ENCODE results near the gene FBXL7.

FBXL7 gene

DNA sequence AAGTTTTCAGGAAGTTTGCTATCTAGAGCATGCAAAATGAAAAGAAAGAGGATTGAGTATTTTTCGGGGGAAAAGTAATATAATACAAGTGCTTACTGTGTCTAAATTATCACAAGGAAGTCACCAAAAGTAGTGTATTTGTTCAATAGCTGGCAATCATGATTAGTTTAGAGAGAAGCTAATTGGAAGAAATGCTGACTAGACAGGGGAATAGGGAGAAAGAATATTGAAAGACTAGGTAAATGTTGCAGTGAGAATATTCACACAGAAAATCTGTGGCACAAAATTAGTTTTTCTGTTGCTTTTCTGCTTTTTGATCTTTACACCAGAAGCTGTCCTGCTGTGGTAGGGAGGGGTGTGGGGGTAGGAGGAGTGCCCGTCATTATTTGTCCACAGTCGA lies 440.9 kb downstream of the FBXL7 start:
- TF ChIP-seq YY1 (IDR thresholded peaks at IDR 0.05; ENCODE audit: low read depth) (no peak), REST (IDR thresholded peaks at IDR 0.05; ENCODE audit: low read depth) (no peak), TAF1 (IDR thresholded peaks at IDR 0.05; ENCODE audit: low read depth) (no peak), NFIC (IDR thresholded peaks at IDR 0.05) (no peak), TEAD4 (IDR thresholded peaks at IDR 0.05) (no peak), TCF12 (IDR thresholded peaks at IDR 0.05; ENCODE audit: low read depth) (no peak), EGR1 (IDR thresholded peaks at IDR 0.05) (no peak), ZBTB7A (IDR thresholded peaks at IDR 0.05; ENCODE audit: low read depth) (no peak), FOXM1 (IDR thresholded peaks at IDR 0.05; ENCODE audit: borderline replicate concordance, low read depth) (no peak), CREB1 (IDR thresholded peaks at IDR 0.05; ENCODE audit: low read depth) (no peak), RAD21 (IDR thresholded peaks at IDR 0.05; ENCODE audit: low read depth) (no peak), EP300 (IDR thresholded peaks at IDR 0.05; ENCODE audit: borderline replicate concordance) (no peak), CEBPB (IDR thresholded peaks at IDR 0.05) (no peak)
- TF ChIP-seq, protein P1, sequence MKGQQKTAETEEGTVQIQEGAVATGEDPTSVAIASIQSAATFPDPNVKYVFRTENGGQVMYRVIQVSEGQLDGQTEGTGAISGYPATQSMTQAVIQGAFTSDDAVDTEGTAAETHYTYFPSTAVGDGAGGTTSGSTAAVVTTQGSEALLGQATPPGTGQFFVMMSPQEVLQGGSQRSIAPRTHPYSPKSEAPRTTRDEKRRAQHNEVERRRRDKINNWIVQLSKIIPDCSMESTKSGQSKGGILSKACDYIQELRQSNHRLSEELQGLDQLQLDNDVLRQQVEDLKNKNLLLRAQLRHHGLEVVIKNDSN (IDR thresholded peaks at IDR 0.05): no peak
- TF ChIP-seq, protein P2, sequence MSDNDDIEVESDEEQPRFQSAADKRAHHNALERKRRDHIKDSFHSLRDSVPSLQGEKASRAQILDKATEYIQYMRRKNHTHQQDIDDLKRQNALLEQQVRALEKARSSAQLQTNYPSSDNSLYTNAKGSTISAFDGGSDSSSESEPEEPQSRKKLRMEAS (IDR thresholded peaks at IDR 0.05): no peak

- TF ChIP-seq, protein P2 (IDR thresholded peaks at IDR 0.05): no peak
- TF ChIP-seq TCF12 (IDR thresholded peaks at IDR 0.05; ENCODE audit: low read depth): no peak
- TF ChIP-seq EGR1 (IDR thresholded peaks at IDR 0.05): no peak
- TF ChIP-seq RAD21 (IDR thresholded peaks at IDR 0.05; ENCODE audit: low read depth): no peak
- TF ChIP-seq, protein P1 (IDR thresholded peaks at IDR 0.05): no peak
- TF ChIP-seq YY1 (IDR thresholded peaks at IDR 0.05; ENCODE audit: low read depth): no peak
- TF ChIP-seq EP300 (IDR thresholded peaks at IDR 0.05; ENCODE audit: borderline replicate concordance): no peak
- TF ChIP-seq NFIC (IDR thresholded peaks at IDR 0.05): no peak
- TF ChIP-seq FOXM1 (IDR thresholded peaks at IDR 0.05; ENCODE audit: borderline replicate concordance, low read depth): no peak
- no peak for TF ChIP-seq TAF1 (IDR thresholded peaks at IDR 0.05; ENCODE audit: low read depth)
- no peak for TF ChIP-seq ZBTB7A (IDR thresholded peaks at IDR 0.05; ENCODE audit: low read depth)
These were observed 443.5 kb downstream of the FBXL7 start for GRCh38 chr5:15943487-15943886.

GRCh38 chr5:15946026-15946425 lies 446.0 kb downstream of the FBXL7 start:
- no peak for TF ChIP-seq TEAD4 (IDR thresholded peaks at IDR 0.05)

GRCh38 chr5:15948190-15948589 lies 448.2 kb downstream of the FBXL7 start:
- TF ChIP-seq RAD21 (IDR thresholded peaks at IDR 0.05; ENCODE audit: low read depth) (no peak), NFIC (IDR thresholded peaks at IDR 0.05) (no peak)

GRCh38 chr5:15951126-15951525 lies 451.1 kb downstream of the FBXL7 start:
- TF ChIP-seq EP300 (IDR thresholded peaks at IDR 0.05; ENCODE audit: borderline replicate concordance) (no peak), ZBTB7A (IDR thresholded peaks at IDR 0.05; ENCODE audit: low read depth) (no peak), YY1 (IDR thresholded peaks at IDR 0.05; ENCODE audit: low read depth) (no peak), REST (IDR thresholded peaks at IDR 0.05; ENCODE audit: low read depth) (no peak), NFIC (IDR thresholded peaks at IDR 0.05) (no peak), EGR1 (IDR thresholded peaks at IDR 0.05) (no peak), CEBPB (IDR thresholded peaks at IDR 0.05) (no peak), TAF1 (IDR thresholded peaks at IDR 0.05; ENCODE audit: low read depth) (no peak), TCF12 (IDR thresholded peaks at IDR 0.05; ENCODE audit: low read depth) (no peak), RAD21 (IDR thresholded peaks at IDR 0.05; ENCODE audit: low read depth) (no peak), CREB1 (IDR thresholded peaks at IDR 0.05; ENCODE audit: low read depth) (no peak), FOXM1 (IDR thresholded peaks at IDR 0.05; ENCODE audit: borderline replicate concordance, low read depth) (no peak)
- TF ChIP-seq, protein P1 (IDR thresholded peaks at IDR 0.05): no peak
- TF ChIP-seq, protein P2 (IDR thresholded peaks at IDR 0.05): no peak

DNA sequence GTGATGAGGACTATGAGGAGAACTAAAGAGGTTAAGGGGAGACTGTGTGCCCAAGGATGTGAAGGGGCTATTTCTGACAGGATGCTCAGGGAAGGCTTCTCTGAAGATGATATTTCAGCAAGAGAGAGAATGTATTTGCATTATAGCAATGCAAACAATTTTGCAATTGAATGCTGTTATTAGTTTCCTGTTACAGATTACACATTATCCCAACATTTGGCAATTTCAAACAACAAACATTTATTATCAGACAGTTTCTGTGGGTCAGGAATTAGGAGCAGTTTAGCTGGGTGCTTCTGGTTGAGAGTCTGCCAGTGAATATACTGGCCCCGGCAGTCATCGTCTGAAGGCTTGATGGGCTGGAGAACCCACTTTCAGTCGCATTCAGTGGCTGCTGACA lies 451.6 kb downstream of the FBXL7 start:
- TF ChIP-seq, protein P2 (IDR thresholded peaks at IDR 0.05): no peak
- no peak for TF ChIP-seq CEBPB (IDR thresholded peaks at IDR 0.05)
- no peak for TF ChIP-seq YY1 (IDR thresholded peaks at IDR 0.05; ENCODE audit: low read depth)
- TF ChIP-seq, protein P1 (IDR thresholded peaks at IDR 0.05): no peak

All from Ishikawa (cell line).